Hepatocyte (in vitro differentiated cells): ENCODE results near the gene SLC22A13. TPM values are rescaled to one million over a fixed set of nuclear protein-coding genes. Genes with fewer than 3 reads are reported as not detected.

Source experiments
- DNase-seq: peaks from one replicate; pipeline ENCODE4 v3.0.0-alpha.2; 2016; ENCODE audit warnings: low spot score
- H2AFZ ChIP-seq: fragments of 200-600 bp; sonication (generic); 2 replicates; pipeline ENCODE4 v1.6.0; 2016; ENCODE audit warnings: antibody characterized with exemption, mild to moderate bottlenecking
- H3K27ac ChIP-seq: fragments of 200-600 bp; sonication (generic); 2 replicates; pipeline ENCODE4 v1.5.1; 2016; ENCODE audit warnings: mild to moderate bottlenecking
- H3K27me3 ChIP-seq: fragments of 200-600 bp; sonication (generic); 2 replicates; pipeline ENCODE4 v1.6.1; 2016
- H3K36me3 ChIP-seq: fragments of 200-600 bp; sonication (generic); replicated peaks from 2 replicates; pipeline ENCODE4 v1.5.1; 2016; ENCODE audit warnings: low read depth; ENCODE audit not compliant: insufficient read depth
- H3K4me1 ChIP-seq: fragments of 200-600 bp; sonication (generic); 2 replicates; pipeline ENCODE4 v1.5.1; 2016; ENCODE audit warnings: mild to moderate bottlenecking, moderate library complexity; ENCODE audit not compliant: insufficient read depth
- H3K4me2 ChIP-seq: fragments of 200-600 bp; sonication (generic); 2 replicates; pipeline ENCODE4 v1.6.0; 2016
- H3K4me3 ChIP-seq: fragments of 200-600 bp; sonication (generic); 2 replicates; pipeline ENCODE4 v1.5.1; 2016; ENCODE audit warnings: mild to moderate bottlenecking
- H3K79me2 ChIP-seq: fragments of 200-600 bp; sonication (generic); 2 replicates; pipeline ENCODE4 v1.6.0; 2017; ENCODE audit warnings: mild to moderate bottlenecking
- H3K9me2 ChIP-seq: fragments of 200-600 bp; sonication (generic); replicated peaks from 2 replicates; pipeline ENCODE4 v1.6.0; 2017; ENCODE audit warnings: mild to moderate bottlenecking; ENCODE audit not compliant: insufficient read depth
- H3K9me3 ChIP-seq: fragments of 200-600 bp; sonication (generic); 2 replicates; pipeline ENCODE4 v1.5.1; 2016; ENCODE audit warnings: low read depth, mild to moderate bottlenecking
- H4K20me1 ChIP-seq: fragments of 200-600 bp; sonication (generic); 2 replicates; pipeline ENCODE4 v1.6.0; 2016; ENCODE audit warnings: mild to moderate bottlenecking; ENCODE audit not compliant: insufficient read depth, poor library complexity, severe bottlenecking
- CTCF ChIP-seq: fragments of 200-600 bp; sonication (generic); IDR thresholded peaks from 2 replicates; pipeline ENCODE4 v1.5.1; 2016; ENCODE audit warnings: antibody characterized with exemption, mild to moderate bottlenecking; ENCODE audit not compliant: poor library complexity
- EZH2 ChIP-seq: fragments of 200-600 bp; sonication (generic); IDR thresholded peaks from 2 replicates; pipeline ENCODE4 v1.6.1; 2016; ENCODE audit warnings: antibody characterized with exemption, mild to moderate bottlenecking, borderline replicate concordance
- EZH2phosphoT487 ChIP-seq: fragments of 200-600 bp; sonication (generic); IDR thresholded peaks from one replicate; pipeline ENCODE4 v1.6.1; 2018; ENCODE audit warnings: antibody characterized with exemption, mild to moderate bottlenecking, low read depth, moderate library complexity; ENCODE audit not compliant: unreplicated experiment, severe bottlenecking
- whole genome bisulfite sequencing: methylation state at CpG from one replicate; pipeline ENCODE4 v1.1.6; 2016; ENCODE audit warnings: low lambda C conversion rate; ENCODE audit errors: missing lambda C conversion rate; 5-methylcytosine and 5-hydroxymethylcytosine counted together
- polyA plus RNA-seq: library from polyadenylated mRNA; unstranded; fragments of >200 nt; fragmentation: Nextera tagmentation; extraction: Ambion mirVana; gene quantifications from 2 replicates; pipeline ENCODE4 v1.2.1, GENCODE V29; 2016
- total RNA-seq: library from RNA; depleted of rRNA; stranded (reverse); fragments of >200 nt; gene quantifications from 2 replicates; pipeline ENCODE4 v1.2.3, GENCODE V29; 2014

Gene SLC22A13
- total and polyA plus RNA-seq, 2 experiments from 2014 or later, result 0.77 TPM; not detected in 1

GRCh38 chr3:38250198-38250597 lies 15.4 kb upstream of the SLC22A13 start:
- 84% methylated on average over 2 of the region's 2 CpGs for WGBS
- Histone ChIP-seq H3K4me3 (no peak overlapping the region), H3K9me3 (no peaks in the 10 kb centered on the region), H3K79me2 (no peaks in the 10 kb centered on the region), H3K4me1 (no peaks in the 10 kb centered on the region), H3K9me2 (no peaks in the 10 kb centered on the region), H3K36me3 (no peaks in the 10 kb centered on the region), H4K20me1 (no peaks in the 10 kb centered on the region), H3K27ac (no peak overlapping the region), H3K4me2 (no peak overlapping the region), H2AFZ (no peak overlapping the region), H3K27me3 (no peaks in the 10 kb centered on the region)
- DNase-seq, result no peak
- TF ChIP-seq CTCF, result no peak
- TF ChIP-seq EZH2, result no peak
- no peak for TF ChIP-seq EZH2phosphoT487

DNA sequence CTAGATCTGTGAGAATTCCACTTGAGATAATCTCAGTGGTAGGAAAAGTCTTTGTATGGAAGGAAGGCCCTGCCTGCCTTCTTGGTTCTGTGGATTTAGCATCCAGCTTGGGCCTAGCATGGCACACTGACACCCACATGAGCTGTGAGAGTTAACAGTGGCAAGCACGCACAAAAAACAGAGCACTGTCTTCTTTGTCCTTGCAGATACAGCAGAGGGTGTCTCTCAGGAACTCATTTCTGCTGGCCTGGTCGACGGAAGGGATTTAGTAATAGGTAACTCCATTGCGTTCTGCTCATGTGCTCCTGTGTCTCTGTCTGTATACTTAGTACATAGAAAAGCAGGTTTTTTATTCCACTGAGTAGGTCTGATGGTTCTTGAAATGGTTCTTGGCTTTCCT lies 14.4 kb upstream of the SLC22A13 start:
- TF ChIP-seq EZH2, result no peak
- TF ChIP-seq EZH2phosphoT487, result no peak
- no peak for TF ChIP-seq CTCF
- no peak for DNase-seq
- no peaks in the 10 kb centered on the region for H3K36me3 ChIP-seq

GRCh38 chr3:38253704-38254103 lies 11.9 kb upstream of the SLC22A13 start:
- Histone ChIP-seq H3K4me3 (no peak overlapping the region), H3K27ac (no peak overlapping the region), H3K9me2 (no peaks in the 10 kb centered on the region), H3K4me2 (no peak overlapping the region), H3K36me3 (no peaks in the 10 kb centered on the region), H3K9me3 (no peaks in the 10 kb centered on the region), H3K27me3 (no peaks in the 10 kb centered on the region), H3K79me2 (no peaks in the 10 kb centered on the region), H4K20me1 (no peaks in the 10 kb centered on the region), H2AFZ (no peak overlapping the region), H3K4me1 (no peaks in the 10 kb centered on the region)
- WGBS, result 93% methylated on average over 4 of the region's 4 CpGs
- no peak for DNase-seq
- no peak for TF ChIP-seq EZH2
- no peak for TF ChIP-seq CTCF
- TF ChIP-seq EZH2phosphoT487, result no peak

More for the DNA sequence above, 14.4 kb upstream of the SLC22A13 start:
- Histone ChIP-seq H4K20me1 (no peaks in the 10 kb centered on the region), H3K79me2 (no peaks in the 10 kb centered on the region), H3K27ac (no peak overlapping the region), H2AFZ (no peak overlapping the region), H3K9me2 (no peaks in the 10 kb centered on the region), H3K4me1 (no peaks in the 10 kb centered on the region), H3K4me3 (no peak overlapping the region), H3K9me3 (no peaks in the 10 kb centered on the region), H3K27me3 (no peaks in the 10 kb centered on the region), H3K4me2 (no peak overlapping the region)
- 98% methylated on average over 4 of the region's 4 CpGs for WGBS

DNA sequence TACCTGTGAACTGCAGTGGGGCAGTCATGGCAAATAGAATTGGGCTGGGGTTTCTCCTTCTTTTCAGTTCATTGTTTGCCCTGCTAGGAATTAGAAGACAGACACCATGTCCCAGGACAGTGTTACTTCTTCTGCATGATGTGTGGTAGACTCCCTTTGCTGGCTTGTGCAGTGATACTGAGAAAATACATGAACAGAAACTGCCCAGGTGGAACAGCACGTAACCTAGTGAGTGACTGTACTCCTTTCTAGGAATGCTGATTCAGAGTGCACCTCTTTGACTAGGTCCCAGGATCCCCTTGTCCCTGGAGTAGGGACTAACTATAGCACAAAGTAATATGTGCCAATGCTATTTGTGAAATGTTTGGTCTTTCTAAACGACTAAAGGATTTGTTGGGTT lies 10.7 kb upstream of the SLC22A13 start:
- Histone ChIP-seq H3K79me2 (no peaks in the 10 kb centered on the region), H3K4me2 (no peak overlapping the region), H2AFZ (no peak overlapping the region), H3K27me3 (no peaks in the 10 kb centered on the region), H3K27ac (no peak overlapping the region), H3K9me3 (no peaks in the 10 kb centered on the region), H4K20me1 (no peaks in the 10 kb centered on the region), H3K4me3 (no peak overlapping the region), H3K9me2 (no peaks in the 10 kb centered on the region), H3K4me1 (no peaks in the 10 kb centered on the region), H3K36me3 (no peaks in the 10 kb centered on the region)
- DNase-seq, result no peak
- WGBS, result 92% methylated on average over 2 of the region's 2 CpGs
- TF ChIP-seq CTCF (no peak), EZH2phosphoT487 (no peak), EZH2 (no peak)
